HEK293 (cell line): ENCODE measurements around the gene PSORS1C2.

ENCODE experiments used
- CTCF ChIA-PET: fragments of 350-600 bp; formaldehyde crosslinking; extraction: SDS; loops from one replicate; lab custom pipeline; 2021; ENCODE audit warnings: antibody characterized with exemption; lab: Yijun Ruan, JAX
- POLR2A ChIA-PET: fragments of 300-600 bp; formaldehyde crosslinking; extraction: SDS; loops from one replicate; lab custom pipeline; 2020; ENCODE audit warnings: antibody characterized with exemption, inconsistent platforms; lab: Yijun Ruan, JAX
- H3K27ac ChIP-seq: fragments of 200-500 bp; sonication (Bioruptor generic); 2 replicates; pipeline ENCODE4 v1.5.1; 2014; ENCODE audit warnings: low read depth, low read length, control low read depth, inconsistent platforms; ENCODE audit errors: extremely low read depth
- H3K36me3 ChIP-seq, 2 experiments: fragments of 200-500 bp in 1 of 2; sonication (Bioruptor generic) in 1 of 2; 1 replicate in 1 of 2; 2 replicates in 1 of 2; pipeline ENCODE4 v1.5.1; 2014 to 2017; ENCODE audit warnings: inconsistent platforms in 2 of 2, low read length in 2 of 2; ENCODE audit not compliant: control insufficient read depth in 2 of 2, insufficient read depth in 1 of 2
- H3K4me1 ChIP-seq: fragments of 200-500 bp; sonication (Bioruptor generic); 2 replicates; pipeline ENCODE4 v1.5.1; 2014; ENCODE audit warnings: mild to moderate bottlenecking, low read length, inconsistent platforms; ENCODE audit not compliant: control insufficient read depth, insufficient read depth
- H3K4me3 ChIP-seq: 2 replicates; pipeline ENCODE4 v1.5.1; 2011; ENCODE audit warnings: low read depth, mild to moderate bottlenecking, control low read depth, low read length, moderate library complexity
- H3K9me3 ChIP-seq: fragments of 200-500 bp; sonication (Bioruptor generic); 2 replicates; pipeline ENCODE4 v1.5.1; 2014; ENCODE audit warnings: low read depth, low read length, inconsistent platforms; ENCODE audit not compliant: control insufficient read depth, insufficient read depth
- BCL11A ChIP-seq: fragments of 450-650 bp; formaldehyde crosslinking; IDR thresholded peaks from 2 replicates; pipeline ENCODE4 v1.5.1; 2016; ENCODE audit warnings: low read depth, missing biosample characterization, missing genetic modification characterization
- GFI1B ChIP-seq: fragments of 450-650 bp; formaldehyde crosslinking; IDR thresholded peaks from 2 replicates; pipeline ENCODE4 v1.5.1; 2016; ENCODE audit warnings: missing biosample characterization, missing genetic modification characterization
- TRIM28 ChIP-seq: IDR thresholded peaks from 2 replicates; pipeline ENCODE4 v1.6.1; 2011; ENCODE audit warnings: low read length, control low read depth, borderline replicate concordance
- ZBTB48 ChIP-seq: fragments of 450-650 bp; formaldehyde crosslinking; IDR thresholded peaks from 2 replicates; pipeline ENCODE4 v1.5.1; 2016; ENCODE audit warnings: missing biosample characterization, missing genetic modification characterization
- ZEB2 ChIP-seq: fragments of 450-650 bp; formaldehyde crosslinking; IDR thresholded peaks from 2 replicates; pipeline ENCODE4 v1.5.1; 2016; ENCODE audit warnings: missing biosample characterization, missing genetic modification characterization
- ZNF2 ChIP-seq: fragments of 450-650 bp; formaldehyde crosslinking; IDR thresholded peaks from 2 replicates; pipeline ENCODE4 v1.5.1; 2016; ENCODE audit warnings: missing biosample characterization, missing genetic modification characterization
- ZNF394 ChIP-seq: fragments of 450-650 bp; formaldehyde crosslinking; IDR thresholded peaks from 2 replicates; pipeline ENCODE4 v1.5.1; 2016; ENCODE audit warnings: missing biosample characterization, missing genetic modification characterization, mild to moderate bottlenecking, moderate library complexity, borderline replicate concordance
- ZNF776 ChIP-seq: fragments of 450-650 bp; formaldehyde crosslinking; IDR thresholded peaks from 2 replicates; pipeline ENCODE4 v1.5.0; 2017; ENCODE audit warnings: missing biosample characterization, missing genetic modification characterization, borderline replicate concordance
- ZNF785 ChIP-seq: fragments of 450-650 bp; formaldehyde crosslinking; IDR thresholded peaks from 2 replicates; pipeline ENCODE4 v1.5.1; 2016; ENCODE audit warnings: missing biosample characterization, missing genetic modification characterization
- ZSCAN30 ChIP-seq: fragments of 450-650 bp; IDR thresholded peaks from 2 replicates; pipeline ENCODE4 v1.5.1; 2018; ENCODE audit warnings: missing biosample characterization, mild to moderate bottlenecking, missing genetic modification characterization, moderate library complexity
- TF ChIP-seq, protein P1 (sequence below): fragments of 450-650 bp; formaldehyde crosslinking; IDR thresholded peaks from 2 replicates; pipeline ENCODE4 v1.5.1; 2016; ENCODE audit warnings: missing biosample characterization, missing genetic modification characterization
- TF ChIP-seq, protein P2 (sequence below): fragments of 450-650 bp; IDR thresholded peaks from 2 replicates; pipeline ENCODE4 v1.5.1; 2018; ENCODE audit warnings: missing biosample characterization, missing genetic modification characterization
- TF ChIP-seq, protein P3 (sequence below): fragments of 450-650 bp; formaldehyde crosslinking; IDR thresholded peaks from 2 replicates; pipeline ENCODE4 v1.5.1; 2016; ENCODE audit warnings: missing biosample characterization, missing genetic modification characterization
- TF ChIP-seq, protein P4 (sequence below): fragments of 450-650 bp; formaldehyde crosslinking; IDR thresholded peaks from 2 replicates; pipeline ENCODE4 v1.5.1; 2016; ENCODE audit warnings: missing biosample characterization, missing genetic modification characterization
- TF ChIP-seq, protein P5 (sequence below): fragments of 450-650 bp; formaldehyde crosslinking; conservative IDR thresholded peaks from 2 replicates; pipeline ENCODE4 v1.5.1; 2016; ENCODE audit warnings: low read depth, missing biosample characterization, missing genetic modification characterization

Gene PSORS1C2

DNA sequence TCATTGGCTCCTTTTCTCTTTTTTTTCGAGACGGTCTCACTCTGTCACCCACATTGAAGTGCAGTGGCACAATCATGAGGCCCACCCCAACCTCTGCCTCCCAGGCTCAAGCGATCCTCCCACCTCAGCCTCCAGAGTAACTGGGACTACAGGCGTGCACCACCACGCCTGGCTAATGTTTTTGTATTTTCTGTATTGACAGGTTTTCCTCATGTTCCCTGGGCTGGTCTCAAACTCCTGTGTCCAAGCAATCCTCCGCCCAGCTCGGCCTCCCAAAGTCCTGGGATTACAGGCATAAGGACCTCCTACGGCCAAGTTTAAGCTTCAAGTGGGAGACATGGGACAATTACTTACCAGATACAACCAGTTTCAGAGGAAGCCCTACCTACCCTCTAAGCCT lies 41.0 kb upstream of the PSORS1C2 start (continued):
- TF ChIP-seq, protein P1, sequence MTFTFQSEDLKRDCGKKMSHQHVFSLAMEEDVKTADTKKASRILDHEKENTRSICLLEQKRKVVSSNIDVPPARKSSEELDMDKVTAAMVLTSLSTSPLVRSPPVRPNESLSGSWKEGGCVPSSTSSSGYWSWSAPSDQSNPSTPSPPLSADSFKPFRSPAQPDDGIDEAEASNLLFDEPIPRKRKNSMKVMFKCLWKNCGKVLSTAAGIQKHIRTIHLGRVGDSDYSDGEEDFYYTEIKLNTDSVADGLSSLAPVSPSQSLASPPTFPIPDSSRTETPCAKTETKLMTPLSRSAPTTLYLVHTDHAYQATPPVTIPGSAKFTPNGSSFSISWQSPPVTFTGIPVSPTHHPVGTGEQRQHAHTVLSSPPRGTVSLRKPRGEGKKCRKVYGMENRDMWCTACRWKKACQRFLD (tag by site-specific recombination), result no peak
- no peak for TF ChIP-seq ZNF2
- TF ChIP-seq BCL11A, result no peak
- no peak for TF ChIP-seq ZSCAN30
- TF ChIP-seq, protein P2, sequence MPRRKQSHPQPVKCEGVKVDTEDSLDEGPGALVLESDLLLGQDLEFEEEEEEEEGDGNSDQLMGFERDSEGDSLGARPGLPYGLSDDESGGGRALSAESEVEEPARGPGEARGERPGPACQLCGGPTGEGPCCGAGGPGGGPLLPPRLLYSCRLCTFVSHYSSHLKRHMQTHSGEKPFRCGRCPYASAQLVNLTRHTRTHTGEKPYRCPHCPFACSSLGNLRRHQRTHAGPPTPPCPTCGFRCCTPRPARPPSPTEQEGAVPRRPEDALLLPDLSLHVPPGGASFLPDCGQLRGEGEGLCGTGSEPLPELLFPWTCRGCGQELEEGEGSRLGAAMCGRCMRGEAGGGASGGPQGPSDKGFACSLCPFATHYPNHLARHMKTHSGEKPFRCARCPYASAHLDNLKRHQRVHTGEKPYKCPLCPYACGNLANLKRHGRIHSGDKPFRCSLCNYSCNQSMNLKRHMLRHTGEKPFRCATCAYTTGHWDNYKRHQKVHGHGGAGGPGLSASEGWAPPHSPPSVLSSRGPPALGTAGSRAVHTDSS (tag by site-specific recombination), result no peak
- TF ChIP-seq, protein P3, sequence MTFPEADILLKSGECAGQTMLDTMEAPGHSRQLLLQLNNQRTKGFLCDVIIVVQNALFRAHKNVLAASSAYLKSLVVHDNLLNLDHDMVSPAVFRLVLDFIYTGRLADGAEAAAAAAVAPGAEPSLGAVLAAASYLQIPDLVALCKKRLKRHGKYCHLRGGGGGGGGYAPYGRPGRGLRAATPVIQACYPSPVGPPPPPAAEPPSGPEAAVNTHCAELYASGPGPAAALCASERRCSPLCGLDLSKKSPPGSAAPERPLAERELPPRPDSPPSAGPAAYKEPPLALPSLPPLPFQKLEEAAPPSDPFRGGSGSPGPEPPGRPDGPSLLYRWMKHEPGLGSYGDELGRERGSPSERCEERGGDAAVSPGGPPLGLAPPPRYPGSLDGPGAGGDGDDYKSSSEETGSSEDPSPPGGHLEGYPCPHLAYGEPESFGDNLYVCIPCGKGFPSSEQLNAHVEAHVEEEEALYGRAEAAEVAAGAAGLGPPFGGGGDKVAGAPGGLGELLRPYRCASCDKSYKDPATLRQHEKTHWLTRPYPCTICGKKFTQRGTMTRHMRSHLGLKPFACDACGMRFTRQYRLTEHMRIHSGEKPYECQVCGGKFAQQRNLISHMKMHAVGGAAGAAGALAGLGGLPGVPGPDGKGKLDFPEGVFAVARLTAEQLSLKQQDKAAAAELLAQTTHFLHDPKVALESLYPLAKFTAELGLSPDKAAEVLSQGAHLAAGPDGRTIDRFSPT, result no peak

DNA sequence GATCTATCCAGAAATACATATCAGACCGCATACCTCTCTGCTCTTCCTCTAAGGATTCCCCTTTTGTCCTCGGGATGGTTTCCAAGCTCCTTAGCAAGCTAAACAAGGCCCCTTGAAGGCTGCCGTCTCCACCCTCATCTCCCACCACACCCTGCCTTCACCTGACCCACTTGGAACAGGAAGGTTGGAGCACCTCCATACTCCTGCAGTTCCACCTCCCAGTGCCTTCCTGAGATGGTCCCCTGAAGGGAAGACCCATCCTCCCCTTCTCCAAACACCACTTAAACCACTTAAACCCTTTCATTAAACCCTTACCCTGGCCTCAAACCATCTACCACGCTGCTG lies 40.1 kb upstream of the PSORS1C2 start:
- Histone ChIP-seq H3K36me3 (no peaks in the 10 kb centered on the region), H3K9me3 (no peaks in the 10 kb centered on the region), H3K4me1 (no peaks in the 10 kb centered on the region), H3K27ac (no peak overlapping the region), H3K4me3 (no peak overlapping the region)
- ChIA-PET CTCF (interaction anchor here (0.6 to 1.2 kb wide), 2 partner anchors 109 to 188 kb away, joined by 3 to 5 read pairs; no protein-coding TSS in a partner anchor), POLR2A (no interaction called here)
- TF ChIP-seq TRIM28 (no peak), ZNF394 (tag by site-specific recombination) (no peak), ZNF785 (tag by site-specific recombination) (no peak), ZEB2 (no peak), ZBTB48 (no peak), GFI1B (tag by site-specific recombination) (no peak), ZNF776 (tag by site-specific recombination) (no peak)

DNA sequence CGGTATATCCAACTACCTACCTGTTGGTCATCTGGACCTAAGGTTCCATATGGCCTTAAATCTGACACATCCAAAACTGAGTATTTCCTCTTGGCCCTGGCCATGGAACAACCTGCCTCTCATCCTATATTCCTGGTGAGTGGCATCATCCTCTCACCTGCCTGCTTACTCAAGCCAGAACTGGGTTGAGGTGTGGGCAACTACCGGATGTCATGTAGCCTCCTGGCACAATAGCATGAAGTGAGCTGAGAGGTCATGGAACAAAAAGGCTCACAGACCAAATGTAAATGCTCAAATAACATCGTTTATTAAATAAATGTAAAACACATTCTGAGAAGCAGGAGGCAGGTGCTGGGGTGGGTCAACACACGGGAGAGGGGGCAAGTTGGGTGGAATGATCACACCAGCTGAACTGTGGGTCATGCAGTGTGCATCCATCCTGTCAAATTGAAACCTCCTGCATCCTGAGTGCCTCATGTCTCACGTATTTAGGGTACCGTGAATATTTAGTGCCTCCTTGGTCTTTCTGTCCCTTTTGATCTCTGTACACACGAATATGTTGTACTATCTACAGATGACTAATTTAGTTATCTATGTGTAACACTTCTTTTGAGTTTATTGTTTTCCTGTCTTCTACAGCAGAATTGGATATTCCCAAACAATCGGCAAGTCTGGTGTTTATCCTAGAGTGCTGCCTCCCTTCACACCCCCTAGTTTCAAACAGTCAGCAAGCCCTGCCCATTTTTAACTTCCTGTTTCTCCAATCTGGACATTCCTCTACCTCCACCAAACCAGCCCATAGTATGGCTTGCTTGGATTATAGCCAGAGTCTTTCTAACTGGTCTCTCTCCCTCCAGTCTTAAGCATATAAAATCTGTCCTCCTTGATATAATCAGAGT lies 39.5 kb upstream of the PSORS1C2 start:
- Histone ChIP-seq H3K36me3 (no peaks in the 10 kb centered on the region), H3K27ac (no peak overlapping the region), H3K4me3 (no peak overlapping the region), H3K9me3 (no peaks in the 10 kb centered on the region), H3K4me1 (no peaks in the 10 kb centered on the region)
- ChIA-PET CTCF (interaction anchor here (1.5 kb wide), 1 partner anchor 45 kb away, joined by 5 read pairs; no protein-coding TSS in a partner anchor), POLR2A (no interaction called here)
- TF ChIP-seq, protein P4, sequence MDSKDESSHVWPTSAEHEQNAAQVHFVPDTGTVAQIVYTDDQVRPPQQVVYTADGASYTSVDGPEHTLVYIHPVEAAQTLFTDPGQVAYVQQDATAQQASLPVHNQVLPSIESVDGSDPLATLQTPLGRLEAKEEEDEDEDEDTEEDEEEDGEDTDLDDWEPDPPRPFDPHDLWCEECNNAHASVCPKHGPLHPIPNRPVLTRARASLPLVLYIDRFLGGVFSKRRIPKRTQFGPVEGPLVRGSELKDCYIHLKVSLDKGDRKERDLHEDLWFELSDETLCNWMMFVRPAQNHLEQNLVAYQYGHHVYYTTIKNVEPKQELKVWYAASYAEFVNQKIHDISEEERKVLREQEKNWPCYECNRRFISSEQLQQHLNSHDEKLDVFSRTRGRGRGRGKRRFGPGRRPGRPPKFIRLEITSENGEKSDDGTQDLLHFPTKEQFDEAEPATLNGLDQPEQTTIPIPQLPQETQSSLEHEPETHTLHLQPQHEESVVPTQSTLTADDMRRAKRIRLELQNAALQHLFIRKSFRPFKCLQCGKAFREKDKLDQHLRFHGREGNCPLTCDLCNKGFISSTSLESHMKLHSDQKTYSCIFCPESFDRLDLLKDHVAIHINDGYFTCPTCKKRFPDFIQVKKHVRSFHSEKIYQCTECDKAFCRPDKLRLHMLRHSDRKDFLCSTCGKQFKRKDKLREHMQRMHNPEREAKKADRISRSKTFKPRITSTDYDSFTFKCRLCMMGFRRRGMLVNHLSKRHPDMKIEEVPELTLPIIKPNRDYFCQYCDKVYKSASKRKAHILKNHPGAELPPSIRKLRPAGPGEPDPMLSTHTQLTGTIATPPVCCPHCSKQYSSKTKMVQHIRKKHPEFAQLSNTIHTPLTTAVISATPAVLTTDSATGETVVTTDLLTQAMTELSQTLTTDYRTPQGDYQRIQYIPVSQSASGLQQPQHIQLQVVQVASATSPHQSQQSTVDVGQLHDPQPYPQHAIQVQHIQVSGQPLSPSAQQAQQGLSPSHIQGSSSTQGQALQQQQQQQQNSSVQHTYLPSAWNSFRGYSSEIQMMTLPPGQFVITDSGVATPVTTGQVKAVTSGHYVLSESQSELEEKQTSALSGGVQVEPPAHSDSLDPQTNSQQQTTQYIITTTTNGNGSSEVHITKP (tag by site-specific recombination), result 0 out of 2 replicates have a peak, but pooled peaks have one; percentile 16
- TF ChIP-seq, protein P5, sequence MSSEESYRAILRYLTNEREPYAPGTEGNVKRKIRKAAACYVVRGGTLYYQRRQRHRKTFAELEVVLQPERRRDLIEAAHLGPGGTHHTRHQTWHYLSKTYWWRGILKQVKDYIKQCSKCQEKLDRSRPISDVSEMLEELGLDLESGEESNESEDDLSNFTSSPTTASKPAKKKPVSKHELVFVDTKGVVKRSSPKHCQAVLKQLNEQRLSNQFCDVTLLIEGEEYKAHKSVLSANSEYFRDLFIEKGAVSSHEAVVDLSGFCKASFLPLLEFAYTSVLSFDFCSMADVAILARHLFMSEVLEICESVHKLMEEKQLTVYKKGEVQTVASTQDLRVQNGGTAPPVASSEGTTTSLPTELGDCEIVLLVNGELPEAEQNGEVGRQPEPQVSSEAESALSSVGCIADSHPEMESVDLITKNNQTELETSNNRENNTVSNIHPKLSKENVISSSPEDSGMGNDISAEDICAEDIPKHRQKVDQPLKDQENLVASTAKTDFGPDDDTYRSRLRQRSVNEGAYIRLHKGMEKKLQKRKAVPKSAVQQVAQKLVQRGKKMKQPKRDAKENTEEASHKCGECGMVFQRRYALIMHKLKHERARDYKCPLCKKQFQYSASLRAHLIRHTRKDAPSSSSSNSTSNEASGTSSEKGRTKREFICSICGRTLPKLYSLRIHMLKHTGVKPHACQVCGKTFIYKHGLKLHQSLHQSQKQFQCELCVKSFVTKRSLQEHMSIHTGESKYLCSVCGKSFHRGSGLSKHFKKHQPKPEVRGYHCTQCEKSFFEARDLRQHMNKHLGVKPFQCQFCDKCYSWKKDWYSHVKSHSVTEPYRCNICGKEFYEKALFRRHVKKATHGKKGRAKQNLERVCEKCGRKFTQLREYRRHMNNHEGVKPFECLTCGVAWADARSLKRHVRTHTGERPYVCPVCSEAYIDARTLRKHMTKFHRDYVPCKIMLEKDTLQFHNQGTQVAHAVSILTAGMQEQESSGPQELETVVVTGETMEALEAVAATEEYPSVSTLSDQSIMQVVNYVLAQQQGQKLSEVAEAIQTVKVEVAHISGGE (tag by site-specific recombination), result no peak
